ENCODE data around the gene THOC3.
A peak's percentile ranks its signal among the peaks of the same experiment; 100 is the strongest.
"Not testable (repeated sequence)": the region's sequence is repeated elsewhere in the genome, so short reads cannot be mapped to it uniquely, and the experiment has no call there.

THOC3 gene, protein sequence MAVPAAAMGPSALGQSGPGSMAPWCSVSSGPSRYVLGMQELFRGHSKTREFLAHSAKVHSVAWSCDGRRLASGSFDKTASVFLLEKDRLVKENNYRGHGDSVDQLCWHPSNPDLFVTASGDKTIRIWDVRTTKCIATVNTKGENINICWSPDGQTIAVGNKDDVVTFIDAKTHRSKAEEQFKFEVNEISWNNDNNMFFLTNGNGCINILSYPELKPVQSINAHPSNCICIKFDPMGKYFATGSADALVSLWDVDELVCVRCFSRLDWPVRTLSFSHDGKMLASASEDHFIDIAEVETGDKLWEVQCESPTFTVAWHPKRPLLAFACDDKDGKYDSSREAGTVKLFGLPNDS

GRCh38 chr5:175967471-175968372, at the start of gene THOC3:
THOC3 (minus strand) TSS chr5:175968315; CDS start chr5:175968208, 107 bp downstream.
- H3K27ac ChIP-seq (ENCODE audit: low read length); H3K4me1 ChIP-seq (ENCODE audit: control insufficient read depth, insufficient read depth, low read length); H3K36me3 ChIP-seq (ENCODE audit: control insufficient read depth, insufficient read depth, low read length); H3K9me3 ChIP-seq (ENCODE audit: control insufficient read depth, insufficient read depth, low read length); H3K27me3 ChIP-seq (ENCODE audit: control insufficient read depth, insufficient read depth, low read length): not testable (repeated sequence)
- peak within 1 kb of the TSS; percentile 94 for H3K4me3 ChIP-seq (ENCODE audit: low read length)
- DNase-seq (ENCODE audit: low read depth, low spot score): peak; percentile 22
- whole genome bisulfite sequencing (ENCODE audit: insufficient coverage, insufficient read length): no CpG with 5 or more reads among the region's 67 CpGs

GRCh38 chr5:176017324-176017723, 49.2 kb upstream of the THOC3 start:
- not testable (repeated sequence) for H3K4me1 ChIP-seq (ENCODE audit: control insufficient read depth, insufficient read depth, low read length); H3K27me3 ChIP-seq (ENCODE audit: control insufficient read depth, insufficient read depth, low read length); H3K27ac ChIP-seq (ENCODE audit: low read length); H3K36me3 ChIP-seq (ENCODE audit: control insufficient read depth, insufficient read depth, low read length); H3K9me3 ChIP-seq (ENCODE audit: control insufficient read depth, insufficient read depth, low read length); H3K4me3 ChIP-seq (ENCODE audit: low read length); DNase-seq (ENCODE audit: low read depth, low spot score)
- WGBS (ENCODE audit: insufficient coverage, insufficient read length): no CpG with 5 or more reads among the region's 4 CpGs

GRCh38 chr5:176014360-176014759, 46.2 kb upstream of the THOC3 start:
- H3K27me3 ChIP-seq (ENCODE audit: control insufficient read depth, insufficient read depth, low read length); H3K4me3 ChIP-seq (ENCODE audit: low read length); H3K4me1 ChIP-seq (ENCODE audit: control insufficient read depth, insufficient read depth, low read length); DNase-seq (ENCODE audit: low read depth, low spot score); H3K9me3 ChIP-seq (ENCODE audit: control insufficient read depth, insufficient read depth, low read length); H3K27ac ChIP-seq (ENCODE audit: low read length); H3K36me3 ChIP-seq (ENCODE audit: control insufficient read depth, insufficient read depth, low read length): not testable (repeated sequence)
- WGBS (ENCODE audit: insufficient coverage, insufficient read length): no CpG with 5 or more reads among the region's 6 CpGs

GRCh38 chr5:176011088-176011487, 43.0 kb upstream of the THOC3 start:
- DNase-seq (ENCODE audit: low read depth, low spot score); H3K36me3 ChIP-seq (ENCODE audit: control insufficient read depth, insufficient read depth, low read length); H3K9me3 ChIP-seq (ENCODE audit: control insufficient read depth, insufficient read depth, low read length); H3K4me1 ChIP-seq (ENCODE audit: control insufficient read depth, insufficient read depth, low read length); H3K27ac ChIP-seq (ENCODE audit: low read length); H3K4me3 ChIP-seq (ENCODE audit: low read length); H3K27me3 ChIP-seq (ENCODE audit: control insufficient read depth, insufficient read depth, low read length): not testable (repeated sequence)
- no CpG with 5 or more reads among the region's 4 CpGs for WGBS (ENCODE audit: insufficient coverage, insufficient read length)

DNA sequence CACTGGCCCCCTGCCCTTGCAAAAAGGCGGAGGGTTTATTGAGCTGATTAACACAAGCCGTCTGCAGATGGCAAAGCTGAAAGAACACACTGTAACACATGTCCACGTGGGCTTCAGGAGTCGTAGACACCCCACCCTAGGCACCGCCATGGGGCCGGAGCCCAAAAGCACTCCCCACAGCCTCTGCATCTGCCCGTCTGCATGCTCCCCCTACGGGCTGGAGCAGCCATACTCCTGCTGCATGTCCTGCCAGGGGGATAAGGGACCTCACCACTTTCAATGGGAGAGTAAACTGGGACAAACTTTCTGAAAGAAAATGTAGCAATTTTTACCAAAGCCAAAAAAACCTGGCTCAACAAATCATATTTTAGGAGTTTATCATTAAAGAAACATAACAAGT, 42.1 kb upstream of the THOC3 start:
- not testable (repeated sequence) for H3K9me3 ChIP-seq (ENCODE audit: control insufficient read depth, insufficient read depth, low read length); H3K27me3 ChIP-seq (ENCODE audit: control insufficient read depth, insufficient read depth, low read length); H3K27ac ChIP-seq (ENCODE audit: low read length); H3K4me1 ChIP-seq (ENCODE audit: control insufficient read depth, insufficient read depth, low read length); DNase-seq (ENCODE audit: low read depth, low spot score); H3K4me3 ChIP-seq (ENCODE audit: low read length); H3K36me3 ChIP-seq (ENCODE audit: control insufficient read depth, insufficient read depth, low read length)
- no CpG with 5 or more reads among the region's 8 CpGs for WGBS (ENCODE audit: insufficient coverage, insufficient read length)

- not testable (repeated sequence) for DNase-seq (ENCODE audit: low read depth, low spot score)
- no CpG with 5 or more reads among the region's 4 CpGs for WGBS (ENCODE audit: insufficient coverage, insufficient read length)
These were observed 39.1 kb upstream of the THOC3 start for GRCh38 chr5:176007220-176007619.

DNA sequence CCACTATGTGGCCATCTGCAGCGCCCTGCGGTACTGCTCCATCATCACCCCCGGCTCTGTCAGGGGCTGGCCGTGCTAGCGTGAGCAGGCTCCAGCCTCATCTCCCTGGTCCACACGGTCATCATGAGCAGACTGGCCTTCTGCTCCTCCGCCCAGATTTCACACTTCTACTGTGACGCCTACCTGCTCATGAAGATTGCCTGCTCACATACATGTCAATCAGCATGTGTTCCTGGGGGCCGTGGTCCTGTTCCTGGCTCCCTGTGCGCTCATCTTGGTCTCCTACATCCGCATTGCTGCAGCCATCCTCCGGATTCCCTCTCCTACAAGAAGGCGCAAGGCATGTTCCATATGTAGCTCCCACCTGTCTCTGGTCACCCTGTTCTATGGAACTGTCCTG, 38.7 kb upstream of the THOC3 start:
- H3K4me3 ChIP-seq (ENCODE audit: low read length); H3K36me3 ChIP-seq (ENCODE audit: control insufficient read depth, insufficient read depth, low read length); H3K27me3 ChIP-seq (ENCODE audit: control insufficient read depth, insufficient read depth, low read length); DNase-seq (ENCODE audit: low read depth, low spot score); H3K4me1 ChIP-seq (ENCODE audit: control insufficient read depth, insufficient read depth, low read length); H3K27ac ChIP-seq (ENCODE audit: low read length); H3K9me3 ChIP-seq (ENCODE audit: control insufficient read depth, insufficient read depth, low read length): not testable (repeated sequence)
- no CpG with 5 or more reads among the region's 13 CpGs for WGBS (ENCODE audit: insufficient coverage, insufficient read length)

More at GRCh38 chr5:176007220-176007619, 39.1 kb upstream of the THOC3 start:
- H3K36me3 ChIP-seq (ENCODE audit: control insufficient read depth, insufficient read depth, low read length); H3K4me3 ChIP-seq (ENCODE audit: low read length); H3K27me3 ChIP-seq (ENCODE audit: control insufficient read depth, insufficient read depth, low read length); H3K9me3 ChIP-seq (ENCODE audit: control insufficient read depth, insufficient read depth, low read length); H3K4me1 ChIP-seq (ENCODE audit: control insufficient read depth, insufficient read depth, low read length); H3K27ac ChIP-seq (ENCODE audit: low read length): not testable (repeated sequence)

- not testable (repeated sequence) for H3K4me3 ChIP-seq (ENCODE audit: low read length); H3K36me3 ChIP-seq (ENCODE audit: control insufficient read depth, insufficient read depth, low read length); H3K9me3 ChIP-seq (ENCODE audit: control insufficient read depth, insufficient read depth, low read length); H3K27me3 ChIP-seq (ENCODE audit: control insufficient read depth, insufficient read depth, low read length); H3K27ac ChIP-seq (ENCODE audit: low read length); H3K4me1 ChIP-seq (ENCODE audit: control insufficient read depth, insufficient read depth, low read length); DNase-seq (ENCODE audit: low read depth, low spot score)
- WGBS (ENCODE audit: insufficient coverage, insufficient read length): no CpG with 5 or more reads among the region's 6 CpGs
These were observed 29.9 kb upstream of the THOC3 start for GRCh38 chr5:175997979-175998378.

DNA sequence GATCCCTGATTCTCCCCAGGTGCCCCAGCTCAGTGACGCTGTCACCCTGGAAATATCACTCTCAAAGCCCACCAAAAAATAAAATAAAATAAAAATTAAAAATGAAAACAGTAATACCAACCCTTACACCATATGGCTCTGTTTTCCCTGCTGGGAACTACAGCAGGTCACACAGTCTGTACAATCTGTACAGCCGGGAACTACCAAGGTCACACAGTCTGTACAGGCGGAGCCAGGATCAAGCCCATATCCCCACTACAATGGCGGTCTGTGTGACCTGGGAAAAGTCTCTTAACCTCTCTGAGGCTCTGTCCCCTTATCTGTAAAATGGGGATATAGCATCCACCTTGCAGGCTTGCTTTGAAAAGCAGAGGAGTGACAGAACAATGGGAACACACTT, 29.4 kb upstream of the THOC3 start:
- not testable (repeated sequence) for H3K4me3 ChIP-seq (ENCODE audit: low read length); H3K36me3 ChIP-seq (ENCODE audit: control insufficient read depth, insufficient read depth, low read length)

GRCh38 chr5:175996791-175997190, 28.7 kb upstream of the THOC3 start:
- no CpG with 5 or more reads among the region's 6 CpGs for WGBS (ENCODE audit: insufficient coverage, insufficient read length)
- not testable (repeated sequence) for DNase-seq (ENCODE audit: low read depth, low spot score); H3K9me3 ChIP-seq (ENCODE audit: control insufficient read depth, insufficient read depth, low read length); H3K4me3 ChIP-seq (ENCODE audit: low read length); H3K4me1 ChIP-seq (ENCODE audit: control insufficient read depth, insufficient read depth, low read length); H3K36me3 ChIP-seq (ENCODE audit: control insufficient read depth, insufficient read depth, low read length); H3K27ac ChIP-seq (ENCODE audit: low read length); H3K27me3 ChIP-seq (ENCODE audit: control insufficient read depth, insufficient read depth, low read length)

More for the DNA sequence above, 29.4 kb upstream of the THOC3 start:
- H3K9me3 ChIP-seq (ENCODE audit: control insufficient read depth, insufficient read depth, low read length); H3K4me1 ChIP-seq (ENCODE audit: control insufficient read depth, insufficient read depth, low read length); DNase-seq (ENCODE audit: low read depth, low spot score); H3K27me3 ChIP-seq (ENCODE audit: control insufficient read depth, insufficient read depth, low read length); H3K27ac ChIP-seq (ENCODE audit: low read length): not testable (repeated sequence)
- WGBS (ENCODE audit: insufficient coverage, insufficient read length): no CpG with 5 or more reads among the region's 4 CpGs
